KMS-11 (cell line): ENCODE data around the gene BTAF1.

Experiments
- H2AFZ ChIP-seq: fragments of 200-600 bp; sonication (generic); 2 replicates; pipeline ENCODE4 v1.6.1; 2016; ENCODE audit warnings: antibody characterized with exemption, mixed run types, low read depth
- H3K27ac ChIP-seq: fragments of 200-600 bp; sonication (generic); 2 replicates; pipeline ENCODE4 v1.6.1; 2016; ENCODE audit warnings: mild to moderate bottlenecking, mixed run types
- H3K27me3 ChIP-seq: fragments of 200-600 bp; sonication (generic); 2 replicates; pipeline ENCODE4 v1.6.1; 2017; ENCODE audit warnings: mild to moderate bottlenecking, low read depth, mixed run types, moderate library complexity; ENCODE audit not compliant: insufficient read depth
- H3K36me3 ChIP-seq: fragments of 200-600 bp; sonication (generic); 2 replicates; pipeline ENCODE4 v1.6.1; 2017; ENCODE audit warnings: mild to moderate bottlenecking, mixed run types; ENCODE audit not compliant: insufficient read depth
- H3K4me1 ChIP-seq: fragments of 200-600 bp; sonication (generic); 2 replicates; pipeline ENCODE4 v1.6.1; 2016; ENCODE audit warnings: mild to moderate bottlenecking, low read depth, mixed run types; ENCODE audit not compliant: poor library complexity, severe bottlenecking
- H3K4me2 ChIP-seq: fragments of 200-600 bp; sonication (generic); 2 replicates; pipeline ENCODE4 v1.7.0; 2016; ENCODE audit warnings: mild to moderate bottlenecking, mixed run types
- H3K4me3 ChIP-seq: fragments of 200-600 bp; sonication (generic); IDR thresholded peaks from 2 replicates; pipeline ENCODE4 v1.6.1; 2017; ENCODE audit warnings: low read depth, low read length, mixed read lengths; ENCODE audit not compliant: insufficient read depth
- H3K79me2 ChIP-seq: fragments of 200-600 bp; sonication (generic); 2 replicates; pipeline ENCODE4 v1.6.1; 2016; ENCODE audit warnings: low read depth, mixed run types; ENCODE audit not compliant: insufficient read depth
- H3K9ac ChIP-seq: fragments of 200-600 bp; sonication (generic); 2 replicates; pipeline ENCODE4 v1.6.1; 2016; ENCODE audit warnings: mild to moderate bottlenecking, mixed run types
- H4K20me1 ChIP-seq: fragments of 200-600 bp; sonication (generic); 2 replicates; pipeline ENCODE4 v1.6.1; 2016; ENCODE audit warnings: mild to moderate bottlenecking, mixed run types; ENCODE audit not compliant: insufficient read depth
- TF ChIP-seq, protein P1 (sequence below): fragments of 200-600 bp; sonication (generic); conservative IDR thresholded peaks from 2 replicates; pipeline ENCODE4 v1.6.1; 2017; ENCODE audit warnings: low read depth, mild to moderate bottlenecking, antibody characterized with exemption, low read length, moderate library complexity, mixed read lengths

Gene BTAF1

DNA sequence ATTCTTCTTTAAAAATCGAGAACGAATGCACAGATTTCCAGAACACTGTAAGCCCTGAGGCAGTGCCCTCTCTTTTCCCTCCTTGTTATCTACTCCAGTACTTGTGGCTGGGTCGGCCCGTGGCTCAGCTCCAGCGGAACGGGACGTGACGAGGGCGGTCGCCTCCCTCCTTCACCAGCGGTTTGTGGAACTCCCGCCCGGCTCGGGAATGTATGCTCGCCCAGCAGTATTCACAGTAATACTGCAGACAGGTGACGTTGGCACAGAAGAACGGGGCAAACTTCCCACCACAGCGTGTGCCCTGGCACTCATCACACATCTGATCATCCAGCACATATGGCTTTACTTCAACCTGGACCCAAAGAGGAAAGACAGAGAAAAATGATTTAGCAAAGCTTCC lies 128.5 kb downstream of the BTAF1 start:
- no peak overlapping the region for H3K27ac ChIP-seq
- H4K20me1 ChIP-seq, result no peaks in the 10 kb centered on the region
- H3K27me3 ChIP-seq, result no peaks in the 10 kb centered on the region
- H3K4me1 ChIP-seq, result peaks cover 3% of the 10 kb centered on the region
- H2AFZ ChIP-seq, result no peak overlapping the region
- no peaks in the 10 kb centered on the region for H3K36me3 ChIP-seq
- no peak overlapping the region for H3K4me3 ChIP-seq
- no peak overlapping the region for H3K9ac ChIP-seq
- H3K79me2 ChIP-seq, result no peaks in the 10 kb centered on the region
- TF ChIP-seq, protein P1, sequence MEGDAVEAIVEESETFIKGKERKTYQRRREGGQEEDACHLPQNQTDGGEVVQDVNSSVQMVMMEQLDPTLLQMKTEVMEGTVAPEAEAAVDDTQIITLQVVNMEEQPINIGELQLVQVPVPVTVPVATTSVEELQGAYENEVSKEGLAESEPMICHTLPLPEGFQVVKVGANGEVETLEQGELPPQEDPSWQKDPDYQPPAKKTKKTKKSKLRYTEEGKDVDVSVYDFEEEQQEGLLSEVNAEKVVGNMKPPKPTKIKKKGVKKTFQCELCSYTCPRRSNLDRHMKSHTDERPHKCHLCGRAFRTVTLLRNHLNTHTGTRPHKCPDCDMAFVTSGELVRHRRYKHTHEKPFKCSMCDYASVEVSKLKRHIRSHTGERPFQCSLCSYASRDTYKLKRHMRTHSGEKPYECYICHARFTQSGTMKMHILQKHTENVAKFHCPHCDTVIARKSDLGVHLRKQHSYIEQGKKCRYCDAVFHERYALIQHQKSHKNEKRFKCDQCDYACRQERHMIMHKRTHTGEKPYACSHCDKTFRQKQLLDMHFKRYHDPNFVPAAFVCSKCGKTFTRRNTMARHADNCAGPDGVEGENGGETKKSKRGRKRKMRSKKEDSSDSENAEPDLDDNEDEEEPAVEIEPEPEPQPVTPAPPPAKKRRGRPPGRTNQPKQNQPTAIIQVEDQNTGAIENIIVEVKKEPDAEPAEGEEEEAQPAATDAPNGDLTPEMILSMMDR, result no peak
- H3K4me2 ChIP-seq, result no peak overlapping the region

DNA sequence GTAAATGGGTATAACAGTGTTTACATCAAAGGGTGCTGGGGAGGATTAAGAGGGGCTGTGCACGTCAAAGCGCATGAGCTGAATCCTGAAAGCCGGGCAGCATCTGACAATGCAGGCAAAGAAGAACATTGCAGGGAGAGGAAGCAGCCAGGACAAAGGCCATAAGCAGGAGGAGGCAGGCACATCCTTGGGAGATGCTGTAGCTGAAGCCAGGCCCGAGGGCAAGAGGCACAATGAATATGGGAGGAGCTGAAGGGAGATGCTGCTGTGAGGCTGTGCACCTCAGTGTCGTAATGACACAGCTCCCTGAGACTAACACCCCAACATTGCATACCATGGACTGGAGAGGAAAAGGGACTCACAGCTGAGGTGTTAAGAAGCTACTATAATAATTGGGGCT lies 129.2 kb downstream of the BTAF1 start:
- TF ChIP-seq, protein P1, result no peak
- Histone ChIP-seq H3K4me3 (no peak overlapping the region), H3K9ac (no peak overlapping the region), H3K36me3 (no peaks in the 10 kb centered on the region), H3K27ac (no peak overlapping the region), H3K4me2 (no peak overlapping the region), H3K4me1 (peaks cover 3% of the 10 kb centered on the region), H3K79me2 (no peaks in the 10 kb centered on the region), H3K27me3 (no peaks in the 10 kb centered on the region), H4K20me1 (no peaks in the 10 kb centered on the region), H2AFZ (no peak overlapping the region)

DNA sequence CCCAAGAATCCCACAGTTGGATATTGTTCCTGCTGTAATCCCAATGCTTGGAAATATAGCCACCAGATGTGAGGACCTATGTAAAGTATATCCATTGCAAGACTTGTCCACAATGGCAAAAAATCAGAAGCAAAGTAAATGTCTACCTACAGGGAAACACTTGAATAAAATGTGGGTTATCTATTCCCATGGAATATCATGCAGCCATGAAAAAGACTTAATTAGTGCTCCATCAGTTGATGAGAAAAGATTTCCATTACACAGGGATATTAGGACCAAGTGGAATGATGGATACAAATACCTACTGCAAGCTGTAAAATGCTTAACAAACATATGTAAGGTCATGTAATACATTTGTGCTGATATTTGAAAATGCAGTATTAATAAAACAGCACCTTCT lies 131.2 kb downstream of the BTAF1 start:
- H3K27ac ChIP-seq, result no peak overlapping the region
- no peak overlapping the region for H3K4me2 ChIP-seq
- H3K4me1 ChIP-seq, result peaks cover 7% of the 10 kb centered on the region
- H4K20me1 ChIP-seq, result no peaks in the 10 kb centered on the region
- H3K79me2 ChIP-seq, result no peaks in the 10 kb centered on the region
- TF ChIP-seq, protein P1, result no peak
- H3K27me3 ChIP-seq, result no peaks in the 10 kb centered on the region
- no peak overlapping the region for H2AFZ ChIP-seq
- no peak overlapping the region for H3K9ac ChIP-seq
- H3K36me3 ChIP-seq, result no peaks in the 10 kb centered on the region
- H3K4me3 ChIP-seq, result no peak overlapping the region

GRCh38 chr10:92062273-92062672 lies 138.7 kb downstream of the BTAF1 start:
- H3K4me3 ChIP-seq, result no peak overlapping the region
- no peaks in the 10 kb centered on the region for H3K79me2 ChIP-seq

More at GRCh38 chr10:92062273-92062672, 138.7 kb downstream of the BTAF1 start:
- Histone ChIP-seq H3K27ac (no peak overlapping the region), H3K9ac (no peak overlapping the region), H3K4me1 (peaks cover 4% of the 10 kb centered on the region), H4K20me1 (no peaks in the 10 kb centered on the region), H3K27me3 (no peaks in the 10 kb centered on the region), H2AFZ (no peak overlapping the region), H3K4me2 (no peak overlapping the region), H3K36me3 (no peaks in the 10 kb centered on the region)
- TF ChIP-seq, protein P1, result no peak
